ENCODE data around the gene SATB2. TPM values are rescaled to one million over a fixed set of nuclear protein-coding genes. Genes with fewer than 3 reads are reported as not detected.

SATB2 gene
- total and polyA plus RNA-seq, 8 donors = 0.50 to 184 (median 1.4) TPM

DNA sequence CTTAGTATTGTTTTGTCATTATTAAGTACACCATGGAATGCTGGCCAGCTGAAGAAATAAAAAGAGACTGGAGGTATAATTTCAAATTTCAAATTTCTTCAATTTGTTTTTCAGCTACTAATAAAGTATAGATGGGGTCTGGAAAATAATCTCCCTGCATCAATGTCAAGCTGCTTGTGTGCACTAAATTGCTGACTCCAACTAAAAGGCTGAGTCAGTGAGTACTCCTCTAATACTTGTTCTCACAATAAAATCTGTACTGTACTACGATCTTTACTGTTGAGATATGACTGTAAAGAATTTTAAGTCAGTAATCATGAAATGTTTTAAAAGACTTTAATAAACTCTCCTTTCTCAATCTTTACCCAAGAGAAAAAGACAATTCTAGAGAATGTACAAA, 131.9 kb downstream of the SATB2 start:
- H3K4me3 ChIP-seq = no peak overlapping the region
- intact Hi-C loops (cut with DNase I; ENCODE audit: low total_unique reads) = no loop called here
- TF ChIP-seq, protein P1, sequence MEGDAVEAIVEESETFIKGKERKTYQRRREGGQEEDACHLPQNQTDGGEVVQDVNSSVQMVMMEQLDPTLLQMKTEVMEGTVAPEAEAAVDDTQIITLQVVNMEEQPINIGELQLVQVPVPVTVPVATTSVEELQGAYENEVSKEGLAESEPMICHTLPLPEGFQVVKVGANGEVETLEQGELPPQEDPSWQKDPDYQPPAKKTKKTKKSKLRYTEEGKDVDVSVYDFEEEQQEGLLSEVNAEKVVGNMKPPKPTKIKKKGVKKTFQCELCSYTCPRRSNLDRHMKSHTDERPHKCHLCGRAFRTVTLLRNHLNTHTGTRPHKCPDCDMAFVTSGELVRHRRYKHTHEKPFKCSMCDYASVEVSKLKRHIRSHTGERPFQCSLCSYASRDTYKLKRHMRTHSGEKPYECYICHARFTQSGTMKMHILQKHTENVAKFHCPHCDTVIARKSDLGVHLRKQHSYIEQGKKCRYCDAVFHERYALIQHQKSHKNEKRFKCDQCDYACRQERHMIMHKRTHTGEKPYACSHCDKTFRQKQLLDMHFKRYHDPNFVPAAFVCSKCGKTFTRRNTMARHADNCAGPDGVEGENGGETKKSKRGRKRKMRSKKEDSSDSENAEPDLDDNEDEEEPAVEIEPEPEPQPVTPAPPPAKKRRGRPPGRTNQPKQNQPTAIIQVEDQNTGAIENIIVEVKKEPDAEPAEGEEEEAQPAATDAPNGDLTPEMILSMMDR (IDR thresholded peaks at IDR 0.05) = no peak
- TF ChIP-seq POLR2A (IDR thresholded peaks at IDR 0.05) = no peak
- no peaks in the 10 kb centered on the region for H3K36me3 ChIP-seq
- no peaks in the 10 kb centered on the region for H3K4me1 ChIP-seq
- no peaks in the 10 kb centered on the region for H3K9me3 ChIP-seq
- H3K27ac ChIP-seq = no peak overlapping the region
- no peaks in the 10 kb centered on the region for H3K27me3 ChIP-seq
- no peak for DNase-seq
- WGBS, 5 donors = 84 to 90% (median 87%) methylated on average over 1 of the region's 1 CpG

DNA sequence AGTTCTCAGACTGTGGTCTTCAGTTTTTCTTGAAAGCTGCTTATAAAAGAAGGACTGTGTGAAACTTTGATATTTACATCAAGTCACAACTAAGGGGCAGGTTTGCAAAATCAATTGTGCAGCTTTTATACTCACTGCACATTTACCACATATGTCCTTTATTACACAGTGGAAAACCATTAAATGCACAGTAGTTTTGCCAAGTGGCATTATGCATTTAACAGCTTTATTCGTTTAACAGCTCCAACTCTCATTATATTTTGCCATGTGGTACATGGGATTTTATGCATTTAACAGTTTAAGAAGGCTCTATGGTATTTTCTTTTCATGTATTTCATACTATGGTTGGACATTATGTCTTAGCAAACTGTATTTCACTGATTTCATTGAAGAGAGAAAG, 135.6 kb downstream of the SATB2 start:
- intact Hi-C loops (cut with DNase I; ENCODE audit: low total_unique reads) = no loop called here
- Histone ChIP-seq H3K27ac (no peak overlapping the region), H3K36me3 (no peaks in the 10 kb centered on the region), H3K9me3 (no peaks in the 10 kb centered on the region), H3K4me1 (no peaks in the 10 kb centered on the region), H3K27me3 (no peaks in the 10 kb centered on the region), H3K4me3 (no peak overlapping the region)
- TF ChIP-seq, protein P1 (IDR thresholded peaks at IDR 0.05) = no peak
- TF ChIP-seq POLR2A (IDR thresholded peaks at IDR 0.05) (no peak), EP300 (IDR thresholded peaks at IDR 0.05) (no peak), POLR2AphosphoS5 (IDR thresholded peaks at IDR 0.05) (no peak)
- no peak for DNase-seq
- 62 to 80% (median 70%) methylated on average over 1 of the region's 1 CpG for WGBS, 5 donors

DNA sequence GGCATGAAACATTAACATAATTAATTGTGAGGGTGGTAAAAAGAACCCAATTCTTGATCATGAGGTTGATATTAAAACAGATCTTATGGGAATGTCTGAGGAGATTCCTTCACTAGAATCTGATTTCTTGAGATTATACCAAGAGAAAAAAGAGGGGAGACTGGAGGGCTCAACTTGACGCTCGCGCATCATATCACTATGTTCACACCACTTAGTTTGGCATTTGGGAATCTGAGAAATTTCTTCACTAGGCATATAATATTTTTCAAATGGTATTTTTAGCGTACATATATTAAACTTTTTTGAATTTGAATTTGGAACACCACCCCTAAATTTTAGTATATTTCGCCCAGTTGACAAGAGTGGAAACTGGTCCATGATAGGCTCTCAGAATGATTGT, 140.1 kb downstream of the SATB2 start:
- 94 to 97% (median 96%) methylated on average over 5 of the region's 5 CpGs for WGBS, 5 donors
- Histone ChIP-seq H3K4me1 (no peaks in the 10 kb centered on the region), H3K36me3 (no peaks in the 10 kb centered on the region), H3K27me3 (no peaks in the 10 kb centered on the region), H3K4me3 (no peak overlapping the region), H3K9me3 (no peaks in the 10 kb centered on the region), H3K27ac (no peak overlapping the region)
- no peak for DNase-seq
- no peak for TF ChIP-seq POLR2AphosphoS5 (IDR thresholded peaks at IDR 0.05)
- TF ChIP-seq, protein P1 (IDR thresholded peaks at IDR 0.05) = no peak
- no peak for TF ChIP-seq POLR2A (IDR thresholded peaks at IDR 0.05)
- TF ChIP-seq EP300 (IDR thresholded peaks at IDR 0.05) = no peak
- intact Hi-C loops (cut with DNase I; ENCODE audit: low total_unique reads) = no loop called here

DNA sequence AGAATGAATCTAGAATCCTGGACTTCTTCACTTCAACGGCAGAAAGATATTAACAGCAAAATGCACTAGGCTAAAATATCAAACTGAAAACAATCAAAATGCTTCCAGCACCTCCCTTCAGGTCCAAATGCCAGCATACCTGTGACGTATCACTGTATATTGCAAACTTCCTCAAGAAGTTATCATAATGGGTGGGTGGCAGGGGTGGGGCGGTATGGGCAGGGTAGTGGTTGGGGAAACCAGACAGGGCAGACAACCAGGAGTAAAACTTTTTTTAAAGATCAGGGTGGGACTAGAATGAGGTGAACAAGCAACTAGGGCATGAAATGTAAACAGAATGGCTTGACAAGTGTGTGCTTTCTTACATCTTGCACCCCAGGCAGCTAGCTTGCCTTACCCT, 140.9 kb downstream of the SATB2 start:
- H3K4me1 ChIP-seq = no peaks in the 10 kb centered on the region

More for the DNA sequence above, 140.9 kb downstream of the SATB2 start:
- DNase-seq = peak in 1 of 2 donors; percentile 6
- Histone ChIP-seq H3K36me3 (no peaks in the 10 kb centered on the region), H3K9me3 (no peaks in the 10 kb centered on the region), H3K27me3 (no peaks in the 10 kb centered on the region), H3K4me3 (no peak overlapping the region), H3K27ac (no peak overlapping the region)
- TF ChIP-seq EP300 (IDR thresholded peaks at IDR 0.05) (no peak), POLR2A (IDR thresholded peaks at IDR 0.05) (no peak), POLR2AphosphoS5 (IDR thresholded peaks at IDR 0.05) (no peak)
- TF ChIP-seq, protein P1 (IDR thresholded peaks at IDR 0.05) = no peak
- WGBS, 5 donors = 72 to 87% (median 80%) methylated on average over 3 of the region's 3 CpGs
- intact Hi-C loops (cut with DNase I; ENCODE audit: low total_unique reads) = no loop called here

Data from stomach (tissue), 9 donors.